Activated CD4-positive, alpha-beta T cell treated with anti-CD3 and anti-CD28 coated beads for 24 hours (primary cell): ENCODE results near the gene ARID3B.
A peak's percentile ranks its signal among the peaks of the same experiment; 100 is the strongest.
"Not testable (repeated sequence)": the region's sequence is repeated elsewhere in the genome, so short reads cannot be mapped to it uniquely, and the experiment has no call there.

Experiments used
- DNase-seq, 2 donors: peaks; one replicate each; pipeline ENCODE4 v3.0.0-alpha.2; 2020; ENCODE audit warnings: low read depth in 2 of 2

Gene ARID3B

DNA sequence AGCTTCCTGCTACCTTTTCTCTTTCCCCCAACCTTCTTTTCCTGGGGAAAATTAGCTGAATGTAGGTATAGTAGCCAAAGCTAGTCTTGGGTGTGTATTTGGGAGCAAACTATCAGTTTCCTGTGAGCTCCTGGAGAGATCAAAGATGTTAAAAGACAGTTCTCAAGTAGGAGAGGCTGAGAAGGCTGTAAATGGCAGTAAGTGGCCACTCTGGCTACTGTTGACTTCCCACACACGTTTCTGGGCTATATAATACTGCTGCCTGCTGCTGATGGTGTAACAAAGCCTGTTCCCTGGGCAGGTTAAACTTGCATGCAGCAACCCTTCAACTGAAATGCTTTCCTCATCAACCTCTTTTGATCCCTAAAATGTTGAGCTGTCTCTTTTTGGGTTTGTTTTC is 27.6 kb downstream of the ARID3B start:
- DNase-seq, result no peak

DNA sequence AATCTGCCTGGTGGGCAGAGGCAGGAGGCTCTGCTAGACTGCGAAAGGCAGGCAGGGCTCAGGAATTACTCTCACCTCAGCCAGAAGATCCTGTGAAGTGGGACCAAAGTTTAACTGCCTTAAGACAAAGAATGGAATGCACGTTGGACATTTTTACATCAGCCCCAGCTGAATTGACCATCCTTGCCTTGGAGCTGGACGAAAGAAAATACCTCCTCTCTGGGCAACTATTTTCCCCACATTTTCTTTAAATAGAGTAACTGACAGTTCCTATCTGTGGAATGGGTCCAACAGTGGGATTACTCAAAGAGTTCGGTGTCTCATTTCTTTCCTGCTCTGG is 28.7 kb downstream of the ARID3B start:
- DNase-seq, result no peak

DNA sequence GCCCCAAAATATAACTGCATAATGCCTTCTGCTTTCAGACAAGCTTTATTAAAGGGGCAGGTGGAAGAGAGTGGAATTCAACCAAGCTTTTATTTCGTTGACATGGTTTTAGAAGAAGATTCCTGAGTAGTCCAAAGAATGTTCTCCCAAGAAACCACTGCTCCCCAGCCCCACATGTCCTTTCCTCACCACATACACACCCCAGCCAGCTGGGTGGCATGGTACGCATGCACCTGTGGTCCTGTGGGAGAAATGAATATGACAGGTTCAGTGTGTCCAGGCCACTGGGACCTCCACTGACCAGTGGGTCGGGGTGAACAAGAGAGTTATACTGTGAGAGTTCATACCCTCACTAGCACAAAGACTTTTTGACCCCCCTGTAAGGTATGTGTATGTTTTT is 30.2 kb downstream of the ARID3B start:
- DNase-seq, result no peak

DNA sequence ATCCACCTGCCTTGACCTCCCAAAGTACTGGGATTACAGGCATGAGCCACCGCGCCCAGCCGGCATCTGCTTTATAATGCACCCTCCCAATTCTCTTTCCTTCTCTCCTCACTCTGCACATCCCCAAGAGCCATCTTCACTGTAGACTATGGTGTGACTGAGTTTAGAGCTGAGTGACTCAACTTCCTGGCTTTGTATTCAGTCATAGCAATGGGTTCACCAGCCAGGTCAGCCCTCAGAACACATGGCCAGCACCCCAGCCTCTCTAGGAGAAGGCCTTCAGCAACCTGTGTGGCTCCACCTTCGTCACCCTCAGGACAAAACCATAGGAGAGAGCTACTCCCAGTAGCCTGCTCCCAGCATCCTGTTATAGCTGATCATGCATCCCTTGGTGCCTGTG is 33.0 kb downstream of the ARID3B start:
- no peak for DNase-seq

DNA sequence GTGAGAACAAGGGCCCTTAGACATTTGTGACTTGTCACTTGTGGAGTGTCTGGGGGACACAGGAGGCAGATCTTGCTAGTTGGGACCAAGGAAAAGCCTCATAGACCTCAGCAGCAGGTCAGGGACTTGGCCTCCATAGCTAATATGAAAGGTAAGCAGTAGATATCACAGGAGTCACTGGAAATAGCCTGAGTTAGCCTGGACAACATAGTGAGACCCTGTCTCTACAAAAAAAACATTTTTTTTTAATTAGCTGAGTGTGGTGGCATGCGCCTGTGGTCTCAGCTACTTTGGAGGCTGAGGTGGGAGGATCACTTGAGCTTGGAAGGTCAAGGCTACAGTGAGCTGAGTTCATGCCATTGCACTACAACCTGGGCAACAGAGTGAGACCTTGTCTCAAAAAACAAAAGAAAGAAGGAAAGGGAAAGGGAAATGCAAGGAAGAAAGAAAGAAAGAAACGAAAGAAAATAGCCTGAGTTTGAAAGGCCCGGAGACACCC is 37.5 kb downstream of the ARID3B start:
- DNase-seq, result no peak

DNA sequence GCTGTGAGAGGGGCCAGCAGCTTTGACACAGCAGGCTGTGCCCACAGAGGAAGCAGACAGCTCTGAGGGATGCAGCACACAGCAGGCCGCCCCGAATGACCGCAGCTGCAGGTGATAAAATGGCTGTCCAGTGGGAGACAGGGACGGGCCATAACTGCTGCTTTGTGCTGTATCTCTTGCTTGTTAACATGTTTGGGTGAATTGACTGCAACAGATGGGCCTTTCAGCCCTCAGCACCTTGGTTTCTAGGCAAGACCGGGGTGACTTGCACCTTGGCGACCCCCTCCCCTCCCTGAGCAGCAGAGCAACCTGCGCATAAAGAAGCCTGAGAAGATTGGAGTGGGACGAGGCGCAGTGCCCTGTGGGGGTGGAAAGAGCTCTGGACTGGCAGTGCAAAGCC is 38.0 kb downstream of the ARID3B start:
- no peak for DNase-seq

DNA sequence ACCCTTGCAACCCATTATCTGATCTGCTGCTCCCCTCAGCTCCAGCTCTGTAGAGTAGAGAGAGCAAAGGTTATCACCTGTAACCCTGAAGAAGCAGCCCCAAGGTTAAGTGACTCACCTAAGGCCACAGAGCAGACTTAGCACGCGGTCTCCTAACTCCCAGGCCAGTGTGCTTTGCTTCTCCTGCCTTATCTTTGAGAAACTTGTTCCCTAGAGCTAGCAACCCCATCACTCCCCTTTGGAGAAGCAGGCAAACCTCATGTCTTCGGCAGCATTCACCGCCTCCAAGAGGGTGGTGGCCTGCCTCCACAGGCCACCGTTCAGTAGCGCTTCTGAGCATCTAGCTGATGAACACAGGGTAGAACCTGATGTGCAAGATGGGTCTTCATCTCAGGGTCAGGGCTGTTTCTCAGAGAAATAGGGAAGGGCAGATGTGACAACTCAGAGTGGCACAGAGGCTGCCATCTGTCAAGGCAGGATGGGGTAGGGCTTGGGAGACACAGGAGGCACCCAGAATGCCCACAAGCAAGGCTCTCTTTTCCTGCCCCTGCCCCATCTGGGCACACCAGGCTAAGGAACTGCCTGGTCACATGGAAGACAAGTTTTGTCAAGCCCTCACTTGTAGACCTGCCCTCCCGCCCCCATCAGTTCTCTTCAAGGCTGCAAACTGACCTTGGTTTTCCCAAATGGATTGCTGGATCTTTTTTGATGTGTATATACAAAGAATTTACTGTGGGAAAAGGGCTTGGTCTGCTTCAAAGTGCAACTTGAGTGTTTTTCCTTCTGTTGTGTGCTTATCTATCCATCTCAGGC is 39.7 kb downstream of the ARID3B start:
- DNase-seq, result no peak

DNA sequence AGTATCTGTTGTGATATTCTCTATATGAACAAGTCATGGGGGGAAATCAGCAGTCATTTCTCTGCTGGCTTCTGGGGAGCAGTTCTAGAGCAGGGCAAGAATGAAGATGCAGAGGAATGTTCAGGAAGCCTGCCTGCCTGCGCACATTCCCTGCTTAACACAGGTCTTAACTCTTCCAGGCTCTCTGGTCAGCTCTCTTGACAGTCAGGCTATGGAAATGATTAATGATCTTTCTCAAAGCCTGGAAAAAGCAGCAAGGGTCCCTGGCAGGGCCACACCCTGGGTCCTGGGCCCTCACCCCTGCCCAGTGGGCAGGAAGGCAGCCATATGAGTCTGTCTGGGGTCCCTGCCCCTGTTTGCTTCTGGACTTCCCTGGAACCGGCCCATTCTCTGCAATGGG is 43.2 kb downstream of the ARID3B start:
- DNase-seq, result no peak

DNA sequence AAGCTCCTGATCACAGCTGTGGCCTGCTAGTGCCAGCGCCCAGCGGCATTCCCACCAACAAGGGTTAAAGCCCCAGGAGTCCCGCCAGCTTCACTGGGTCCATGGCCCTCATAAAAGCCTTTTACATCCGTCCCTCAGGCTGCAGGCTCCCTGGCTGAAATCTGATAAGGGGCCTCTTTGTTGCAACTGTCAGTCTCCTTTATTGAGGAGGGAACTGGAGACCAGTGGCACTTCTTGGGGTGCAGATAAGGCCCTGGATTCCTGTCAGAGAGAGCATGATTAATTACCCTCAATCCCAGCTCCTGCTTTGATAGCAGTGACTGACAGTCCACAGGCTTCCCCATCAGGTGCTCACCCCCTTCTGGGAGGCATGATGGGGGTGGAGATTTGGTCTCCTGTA is 43.8 kb downstream of the ARID3B start:
- DNase-seq, result no peak

DNA sequence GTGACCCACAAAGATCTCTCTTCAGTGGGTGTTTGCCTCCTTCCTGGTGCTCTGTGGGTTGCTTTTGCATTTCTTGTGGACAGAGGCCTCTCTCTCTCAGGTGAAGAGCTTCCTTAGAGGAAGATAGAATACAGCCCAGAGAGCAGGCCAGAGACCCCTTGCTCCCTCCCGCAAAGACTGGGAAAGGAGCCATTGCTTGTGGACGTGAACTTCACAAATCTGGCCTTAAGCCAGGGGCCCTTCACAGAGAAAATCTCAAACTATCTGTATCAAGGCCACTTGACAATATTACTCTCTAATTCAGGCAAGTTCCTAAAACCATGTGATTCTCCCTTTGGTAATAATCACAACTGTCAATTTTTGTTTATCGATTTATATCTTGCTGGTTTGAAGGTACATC is 44.2 kb downstream of the ARID3B start:
- no peak for DNase-seq

DNA sequence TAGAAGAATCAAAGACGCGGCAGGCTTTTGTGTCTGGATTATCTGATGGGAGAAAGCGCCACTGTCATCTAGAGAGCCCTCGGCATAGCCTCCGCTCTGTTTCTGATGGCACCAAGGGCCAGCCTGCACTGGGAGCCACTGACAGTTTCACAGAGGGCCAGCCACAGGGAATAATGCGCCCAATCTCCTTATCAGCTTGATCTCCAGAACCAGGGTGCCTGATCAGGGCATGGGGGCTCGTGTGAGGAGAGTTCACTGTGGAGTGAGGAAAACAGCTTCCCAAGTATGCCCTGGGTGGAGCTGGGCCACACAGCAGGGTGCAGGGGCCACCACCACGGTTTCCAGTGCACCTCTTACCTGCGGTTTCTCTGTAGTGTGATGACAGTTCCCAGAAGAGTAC is 44.8 kb downstream of the ARID3B start:
- DNase-seq, result no peak

DNA sequence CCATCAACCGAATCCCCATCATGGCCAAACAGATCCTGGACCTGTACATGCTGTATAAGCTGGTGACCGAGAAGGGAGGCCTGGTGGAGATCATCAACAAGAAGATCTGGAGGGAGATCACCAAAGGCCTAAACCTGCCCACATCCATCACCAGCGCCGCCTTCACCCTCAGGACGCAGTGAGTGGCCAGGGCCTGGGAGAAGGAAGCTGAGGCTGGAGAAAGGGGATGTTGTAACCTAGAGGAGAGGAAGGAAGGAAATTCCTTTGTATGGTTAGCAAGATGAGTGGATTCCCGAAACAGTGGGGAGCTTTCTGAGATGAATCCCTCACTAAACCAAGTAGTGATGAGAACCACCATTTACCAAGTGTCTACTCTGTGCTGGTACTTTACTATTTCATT is 48.8 kb downstream of the ARID3B start:
- DNase-seq, result no peak

DNA sequence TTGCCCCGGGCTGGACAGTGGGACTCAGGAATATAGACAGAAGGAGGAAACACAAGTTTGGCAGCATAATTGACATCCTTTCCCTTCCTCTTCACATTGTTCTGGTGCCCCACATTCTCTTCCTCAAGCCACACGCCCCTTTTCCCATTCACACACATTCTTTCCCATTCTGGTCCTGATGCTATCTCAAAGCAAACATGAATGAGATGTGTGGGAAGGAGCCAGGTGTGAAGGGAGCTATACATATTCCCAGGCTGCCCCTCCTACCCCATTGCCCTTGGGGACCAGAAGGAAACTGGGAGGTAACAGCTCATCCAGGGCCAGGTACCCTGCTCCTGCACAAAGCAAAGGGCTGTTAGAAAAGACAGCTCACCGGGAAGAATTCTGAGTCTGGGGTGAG is 51.2 kb downstream of the ARID3B start:
- DNase-seq, result no peak

DNA sequence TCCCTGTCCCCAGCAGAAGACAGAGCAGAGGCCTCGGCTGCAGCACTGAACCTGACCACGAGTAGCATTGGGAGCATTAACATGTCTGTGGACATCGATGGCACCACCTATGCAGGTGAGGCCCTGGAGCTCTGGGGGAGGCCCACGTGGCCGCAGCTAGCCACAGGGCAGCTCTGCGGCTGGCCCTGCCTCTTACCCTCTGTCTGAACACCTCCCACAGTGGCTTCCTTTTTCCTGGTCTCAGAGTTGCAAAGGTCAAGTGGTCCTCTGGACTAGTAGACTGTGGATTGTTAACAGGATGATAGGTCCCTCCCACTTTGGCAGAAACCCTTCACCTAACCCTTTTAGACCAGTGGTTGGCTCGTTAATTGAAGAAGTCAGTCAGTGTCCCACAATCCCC is 52.1 kb downstream of the ARID3B start:
- DNase-seq, result no peak

DNA sequence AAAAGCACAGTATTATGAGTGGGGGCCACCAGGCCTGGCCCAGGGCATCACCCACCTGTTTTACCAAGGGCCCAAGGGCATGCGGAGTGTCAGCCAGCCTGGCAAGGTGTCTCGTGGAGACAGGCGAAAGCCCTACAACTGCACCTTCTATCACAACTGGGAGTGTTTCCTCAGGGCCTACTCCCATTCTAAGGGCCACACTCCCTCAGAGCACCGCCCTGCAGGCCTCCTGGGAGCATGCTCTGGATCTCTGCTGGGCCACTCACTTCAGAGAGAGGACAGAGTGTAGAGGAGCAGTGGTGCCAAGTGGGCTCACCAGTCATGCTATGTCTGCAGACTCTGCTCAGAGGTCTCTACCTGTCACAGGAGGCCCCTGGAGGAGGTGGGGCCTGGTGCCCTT is 53.4 kb downstream of the ARID3B start:
- no peak for DNase-seq

DNA sequence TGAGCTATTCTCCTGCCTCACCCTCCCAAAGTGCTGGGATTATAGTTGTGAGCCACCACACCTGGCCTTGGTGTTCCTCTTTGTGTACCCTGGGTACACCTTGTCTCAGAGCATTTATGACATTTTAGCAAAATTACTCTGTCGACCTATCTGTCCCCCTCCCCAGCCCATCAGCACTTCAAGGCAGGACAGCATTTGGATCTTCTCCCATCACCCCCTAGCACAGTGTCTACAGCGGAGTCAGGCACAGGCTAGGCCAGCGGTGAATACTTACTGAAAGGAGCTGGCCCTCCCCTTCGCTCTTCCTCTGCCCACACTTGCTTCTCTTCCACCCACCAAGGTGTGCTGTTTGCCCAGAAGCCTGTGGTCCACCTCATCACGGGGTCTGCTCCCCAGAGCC is 54.3 kb downstream of the ARID3B start:
- DNase-seq, result no peak

DNA sequence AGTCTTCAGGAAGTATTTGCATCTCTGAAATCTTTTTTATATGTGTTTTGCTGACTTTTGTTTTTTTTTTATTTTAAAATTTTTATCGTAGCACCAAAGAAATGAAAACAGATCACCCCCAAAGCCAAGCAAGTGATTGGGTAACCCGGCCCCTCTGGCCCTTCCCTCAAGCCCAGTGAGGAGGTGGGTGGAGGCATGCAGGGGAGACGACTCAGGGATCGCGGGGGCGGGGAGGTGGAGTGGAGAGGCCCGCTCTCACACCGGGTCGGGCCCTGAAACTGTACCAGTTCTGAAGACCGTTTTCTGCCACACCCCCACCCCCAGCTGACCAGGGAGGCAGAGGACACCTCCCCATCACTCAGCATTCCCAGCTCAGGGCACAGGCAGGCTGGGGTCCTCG is 55.7 kb downstream of the ARID3B start:
- DNase-seq, result not testable (repeated sequence)

DNA sequence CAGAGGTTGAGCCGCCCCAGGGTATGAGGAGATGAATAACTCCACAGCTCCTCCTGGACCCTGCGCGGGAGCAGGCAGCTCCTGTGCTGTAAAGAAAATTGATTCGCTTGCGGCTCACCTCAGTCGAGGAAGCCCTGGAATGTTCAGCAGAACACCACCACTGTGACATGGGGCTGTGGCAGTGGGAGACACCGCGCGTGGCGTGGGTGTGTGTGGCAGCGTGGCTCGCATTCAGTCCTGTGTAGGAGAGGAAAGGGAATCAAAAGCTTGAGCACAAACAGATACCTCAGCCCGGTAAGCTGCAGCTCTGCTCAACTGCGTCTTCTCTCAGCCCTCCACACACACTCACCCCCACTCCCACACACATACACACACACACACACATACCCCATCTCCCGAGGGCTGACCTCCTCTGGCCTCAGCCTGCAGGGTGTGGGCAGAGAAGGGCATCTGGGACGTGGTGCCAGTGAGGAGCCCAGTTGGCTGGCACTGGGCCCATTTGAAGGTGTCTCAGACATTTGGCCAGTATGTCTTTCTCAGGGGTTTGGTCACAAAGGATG is 56.2 kb downstream of the ARID3B start:
- not testable (repeated sequence) for DNase-seq

DNA sequence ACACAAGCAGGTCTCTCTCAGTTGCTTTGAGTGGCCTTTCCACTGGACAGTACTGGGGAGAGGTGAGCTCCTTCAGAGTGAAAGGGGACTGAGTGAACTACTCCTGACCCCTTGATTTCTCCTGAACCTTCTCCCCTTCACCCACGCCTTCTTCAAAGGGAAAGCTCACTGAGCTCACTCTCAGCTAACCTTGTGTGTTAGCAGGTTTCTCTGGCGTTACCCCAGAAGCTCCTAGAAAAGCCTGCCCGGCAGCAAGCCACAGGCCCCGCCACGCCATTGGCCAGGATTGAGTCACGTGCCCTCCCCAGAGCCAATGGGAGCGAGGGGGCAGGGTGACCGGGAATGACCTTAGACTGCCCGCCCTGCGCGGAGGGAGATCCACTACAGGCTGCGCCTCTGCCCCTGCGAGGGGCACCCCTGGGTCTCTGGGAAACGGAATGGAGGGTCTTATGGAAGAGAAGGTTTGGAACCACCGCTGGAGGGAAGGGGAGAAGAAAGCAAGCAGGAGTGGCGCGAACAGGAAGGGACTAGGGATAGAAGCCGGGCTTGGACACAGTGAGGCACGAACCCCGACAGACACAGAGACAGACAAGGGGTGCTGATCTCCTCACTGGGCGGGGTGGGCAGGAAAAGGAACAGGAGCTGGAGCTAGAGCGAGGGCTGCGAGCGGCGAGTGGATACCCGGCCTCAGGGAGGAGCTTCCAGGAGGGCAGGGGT is 57.3 kb downstream of the ARID3B start:
- DNase-seq, result peak; percentile 75 to 86

DNA sequence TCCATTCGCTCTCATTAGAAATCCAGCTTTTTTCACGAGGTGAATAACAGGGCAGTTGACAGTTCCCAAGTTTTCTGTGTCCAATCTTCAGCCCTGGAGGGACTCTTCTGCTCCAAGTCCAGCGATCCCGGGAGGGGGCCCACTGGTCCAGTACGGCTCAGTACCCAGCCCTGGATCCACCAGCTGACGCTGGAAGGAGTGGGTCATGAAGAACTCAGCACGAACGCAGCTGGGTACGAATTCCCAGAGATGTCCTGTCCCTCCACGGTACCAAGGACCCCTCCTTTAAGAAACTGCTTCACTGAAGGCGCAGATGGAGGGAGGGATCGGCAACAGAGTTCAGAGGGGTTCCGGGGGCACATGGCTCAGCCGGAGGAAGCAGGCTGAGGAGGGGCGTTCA is 58.1 kb downstream of the ARID3B start:
- no peak for DNase-seq

DNA sequence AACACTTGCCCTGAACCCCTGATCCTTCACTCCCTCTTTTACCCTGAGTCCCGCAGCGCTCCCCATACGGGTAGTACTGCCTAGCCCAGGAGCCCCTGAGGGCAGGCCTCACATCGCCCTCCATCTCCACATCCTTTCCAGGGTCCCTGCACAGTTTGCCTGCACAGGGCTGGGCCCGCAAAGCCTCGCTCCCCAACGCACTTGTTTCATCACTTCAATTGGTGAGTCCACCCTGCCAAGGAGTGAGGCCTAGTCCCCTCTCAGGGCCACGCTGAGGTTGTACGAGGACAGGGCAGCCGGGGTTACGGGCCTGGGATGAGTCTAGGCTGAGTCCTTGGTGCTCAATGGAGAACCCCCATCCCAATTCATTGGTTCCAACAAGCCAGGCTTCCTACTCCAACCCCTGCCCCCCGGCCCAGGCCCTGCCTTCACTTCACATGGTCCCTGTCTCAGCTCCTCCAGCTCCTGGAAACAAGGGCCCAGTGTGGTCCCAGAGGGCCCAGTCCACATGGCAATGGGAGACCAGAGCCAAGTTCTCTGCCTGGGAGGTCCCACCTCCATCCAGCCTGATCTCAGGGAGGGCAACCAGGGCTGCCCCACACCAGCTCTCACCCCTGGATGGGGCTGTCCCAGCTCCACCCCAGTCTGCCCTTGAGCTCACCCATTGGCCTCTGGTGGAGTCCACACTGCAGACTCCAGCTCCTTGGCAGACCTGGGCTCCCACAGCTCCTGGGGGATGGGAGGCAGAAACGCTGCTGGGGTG is 62.2 kb downstream of the ARID3B start:
- no peak for DNase-seq
